ENCODE results near the gene PIK3C2A. TPM values are rescaled to one million over a fixed set of nuclear protein-coding genes. Genes with fewer than 3 reads are reported as not detected.

The PIK3C2A gene
- total RNA-seq, 1 experiment from 2014 or later = 68.3 TPM

DNA sequence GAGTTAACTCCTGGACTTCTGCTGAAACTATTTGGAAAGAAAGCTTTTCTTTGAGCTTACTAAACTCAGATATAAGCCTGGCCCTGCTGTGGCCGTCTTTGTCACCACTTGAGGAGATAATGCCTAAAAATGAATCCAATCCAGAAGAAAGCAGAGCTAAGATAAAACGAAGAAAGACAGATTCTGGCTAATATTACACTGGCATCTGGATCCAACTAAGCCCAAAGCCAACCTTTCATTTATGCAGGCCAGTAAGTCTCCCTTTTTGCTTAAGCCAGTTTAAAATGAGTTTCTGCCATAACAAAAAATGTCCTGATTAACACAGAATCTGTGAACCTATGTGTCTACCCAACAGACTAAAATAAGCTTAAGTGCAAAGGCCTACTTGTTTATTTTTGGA is 34.5 kb downstream of the PIK3C2A start:
- no peak for DNase-seq (ENCODE audit: low read depth, low spot score)
- CTCF ChIA-PET = no interaction called here
- H3K4me1 ChIP-seq (ENCODE audit: control insufficient read depth, insufficient read depth, low read length) = no peaks in the 10 kb centered on the region; the same call in 1 of the 2 replicates
- H3K27ac ChIP-seq (ENCODE audit: low read length) = no peak overlapping the region
- TF ChIP-seq, protein P1, sequence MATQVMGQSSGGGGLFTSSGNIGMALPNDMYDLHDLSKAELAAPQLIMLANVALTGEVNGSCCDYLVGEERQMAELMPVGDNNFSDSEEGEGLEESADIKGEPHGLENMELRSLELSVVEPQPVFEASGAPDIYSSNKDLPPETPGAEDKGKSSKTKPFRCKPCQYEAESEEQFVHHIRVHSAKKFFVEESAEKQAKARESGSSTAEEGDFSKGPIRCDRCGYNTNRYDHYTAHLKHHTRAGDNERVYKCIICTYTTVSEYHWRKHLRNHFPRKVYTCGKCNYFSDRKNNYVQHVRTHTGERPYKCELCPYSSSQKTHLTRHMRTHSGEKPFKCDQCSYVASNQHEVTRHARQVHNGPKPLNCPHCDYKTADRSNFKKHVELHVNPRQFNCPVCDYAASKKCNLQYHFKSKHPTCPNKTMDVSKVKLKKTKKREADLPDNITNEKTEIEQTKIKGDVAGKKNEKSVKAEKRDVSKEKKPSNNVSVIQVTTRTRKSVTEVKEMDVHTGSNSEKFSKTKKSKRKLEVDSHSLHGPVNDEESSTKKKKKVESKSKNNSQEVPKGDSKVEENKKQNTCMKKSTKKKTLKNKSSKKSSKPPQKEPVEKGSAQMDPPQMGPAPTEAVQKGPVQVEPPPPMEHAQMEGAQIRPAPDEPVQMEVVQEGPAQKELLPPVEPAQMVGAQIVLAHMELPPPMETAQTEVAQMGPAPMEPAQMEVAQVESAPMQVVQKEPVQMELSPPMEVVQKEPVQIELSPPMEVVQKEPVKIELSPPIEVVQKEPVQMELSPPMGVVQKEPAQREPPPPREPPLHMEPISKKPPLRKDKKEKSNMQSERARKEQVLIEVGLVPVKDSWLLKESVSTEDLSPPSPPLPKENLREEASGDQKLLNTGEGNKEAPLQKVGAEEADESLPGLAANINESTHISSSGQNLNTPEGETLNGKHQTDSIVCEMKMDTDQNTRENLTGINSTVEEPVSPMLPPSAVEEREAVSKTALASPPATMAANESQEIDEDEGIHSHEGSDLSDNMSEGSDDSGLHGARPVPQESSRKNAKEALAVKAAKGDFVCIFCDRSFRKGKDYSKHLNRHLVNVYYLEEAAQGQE (IDR thresholded peaks at IDR 0.05; ENCODE audit: insufficient read depth in 1 of 2, low read depth in 2 of 2, low read length in 1 of 2) = no peak
- TF ChIP-seq POLR2AphosphoS5 (IDR thresholded peaks at IDR 0.05; ENCODE audit: low read depth, low read length) = no peak
- no peak for TF ChIP-seq SIN3A (IDR thresholded peaks at IDR 0.05; ENCODE audit: borderline replicate concordance, insufficient read depth, low read depth, low read length)
- TF ChIP-seq TCF7L2 (IDR thresholded peaks at IDR 0.05; ENCODE audit: low read depth, low read length) = no peak
- H3K9me3 ChIP-seq (ENCODE audit: control insufficient read depth, insufficient read depth, low read depth, low read length) = no peaks in the 10 kb centered on the region
- in situ Hi-C loops (cut with HindIII; ENCODE audit: low pct_unique_long_range_greater_than_20kb, low sequenced_read_pairs) = no loop called here
- no TSS peak for BruUV-seq (replicated peaks)
- H3K4me3 ChIP-seq (ENCODE audit: low read depth in 2 of 2, low read length in 2 of 2) = no peak overlapping the region
- POLR2A ChIA-PET = interaction anchor here (0.6 kb wide), 1 partner anchor 22 kb away, joined by 3 read pairs; no protein-coding TSS in a partner anchor
- no peaks in the 10 kb centered on the region for H3K36me3 ChIP-seq (ENCODE audit: control insufficient read depth, insufficient read depth, low read length)
- intact Hi-C loops (cut with micrococcal nuclease; ENCODE audit: unreplicated experiment) = no loop called here
- H3K27me3 ChIP-seq (ENCODE audit: control insufficient read depth, insufficient read depth, low read length) = no peaks in the 10 kb centered on the region
- no peak for ATAC-seq

GRCh38 chr11:17171916-17172315 is 35.9 kb downstream of the PIK3C2A start:
- TF ChIP-seq SIN3A (IDR thresholded peaks at IDR 0.05; ENCODE audit: borderline replicate concordance, insufficient read depth, low read depth, low read length) (no peak), CTCF (IDR thresholded peaks at IDR 0.05) (no peak), POLR2AphosphoS5 (IDR thresholded peaks at IDR 0.05; ENCODE audit: low read depth, low read length) (no peak), TCF7L2 (IDR thresholded peaks at IDR 0.05; ENCODE audit: low read depth, low read length) (no peak)
- TF ChIP-seq, protein P1 (IDR thresholded peaks at IDR 0.05; ENCODE audit: insufficient read depth in 1 of 2, low read depth in 2 of 2, low read length in 1 of 2) = no peak
- CTCF ChIA-PET = no interaction called here

More at GRCh38 chr11:17171916-17172315, 35.9 kb downstream of the PIK3C2A start:
- Histone ChIP-seq H3K4me1 (ENCODE audit: control insufficient read depth, insufficient read depth, low read length) (no peaks in the 10 kb centered on the region; the same call in 1 of the 2 replicates), H3K36me3 (ENCODE audit: control insufficient read depth, insufficient read depth, low read length) (peaks cover 4% of the 10 kb centered on the region; the same call in 1 of the 2 replicates), H3K27ac (ENCODE audit: low read length) (no peak overlapping the region), H3K4me3 (ENCODE audit: low read depth in 2 of 2, low read length in 2 of 2) (no peak overlapping the region), H3K9me3 (ENCODE audit: control insufficient read depth, insufficient read depth, low read depth, low read length) (no peaks in the 10 kb centered on the region), H3K27me3 (ENCODE audit: control insufficient read depth, insufficient read depth, low read length) (no peaks in the 10 kb centered on the region)
- ATAC-seq (no peak), DNase-seq (ENCODE audit: low read depth, low spot score) (no peak)
- intact Hi-C loops (cut with micrococcal nuclease; ENCODE audit: unreplicated experiment) = no loop called here
- POLR2A ChIA-PET = interaction anchor here (0.6 kb wide), 1 partner anchor 95 kb away, joined by 4 read pairs; the partner anchor contains the start of gene RPS13
- in situ Hi-C loops (cut with HindIII; ENCODE audit: low pct_unique_long_range_greater_than_20kb, low sequenced_read_pairs) = no loop called here
- BruUV-seq (replicated peaks) = no TSS peak
